ENCODE results near the gene FIGN.

FIGN gene

GRCh38 chr2:163565192-163565591 is 170.6 kb downstream of the FIGN start:
- no peaks in the 10 kb centered on the region for H3K9me3 ChIP-seq (ENCODE audit: control insufficient read depth in 5 of 5, low read length in 5 of 5)
- no peaks in the 10 kb centered on the region for H3K27me3 ChIP-seq (ENCODE audit: control insufficient read depth in 5 of 5, insufficient read depth in 4 of 5, low read length in 5 of 5)
- no peaks in the 10 kb centered on the region for H3K36me3 ChIP-seq (ENCODE audit: control insufficient read depth in 5 of 5, insufficient read depth in 5 of 5, low read length in 5 of 5)
- H3K4me1 ChIP-seq (ENCODE audit: control insufficient read depth in 5 of 5, insufficient read depth in 5 of 5, low read length in 5 of 5): no peaks in the 10 kb centered on the region
- H3K27ac ChIP-seq (ENCODE audit: low read depth, low read length): no peak overlapping the region
- H3K9ac ChIP-seq (ENCODE audit: low read length in 5 of 5): no peak overlapping the region
- no peak overlapping the region for H3K4me3 ChIP-seq (ENCODE audit: low read depth in 1 of 5, low read length in 5 of 5)

GRCh38 chr2:163564236-163564635 is 171.6 kb downstream of the FIGN start:
- Histone ChIP-seq H3K9ac (ENCODE audit: low read length in 5 of 5) (no peak overlapping the region), H3K27me3 (ENCODE audit: control insufficient read depth in 5 of 5, insufficient read depth in 4 of 5, low read length in 5 of 5) (no peaks in the 10 kb centered on the region), H3K27ac (ENCODE audit: low read depth, low read length) (no peak overlapping the region), H3K9me3 (ENCODE audit: control insufficient read depth in 5 of 5, low read length in 5 of 5) (no peaks in the 10 kb centered on the region), H3K4me1 (ENCODE audit: control insufficient read depth in 5 of 5, insufficient read depth in 5 of 5, low read length in 5 of 5) (no peaks in the 10 kb centered on the region), H3K36me3 (ENCODE audit: control insufficient read depth in 5 of 5, insufficient read depth in 5 of 5, low read length in 5 of 5) (no peaks in the 10 kb centered on the region), H3K4me3 (ENCODE audit: low read depth in 1 of 5, low read length in 5 of 5) (no peak overlapping the region)

- no peak overlapping the region for H3K27ac ChIP-seq (ENCODE audit: low read depth, low read length)
- no peaks in the 10 kb centered on the region for H3K36me3 ChIP-seq (ENCODE audit: control insufficient read depth in 5 of 5, insufficient read depth in 5 of 5, low read length in 5 of 5)
- no peaks in the 10 kb centered on the region for H3K4me1 ChIP-seq (ENCODE audit: control insufficient read depth in 5 of 5, insufficient read depth in 5 of 5, low read length in 5 of 5)
- no peak overlapping the region for H3K4me3 ChIP-seq (ENCODE audit: low read depth in 1 of 5, low read length in 5 of 5)
- H3K27me3 ChIP-seq (ENCODE audit: control insufficient read depth in 5 of 5, insufficient read depth in 4 of 5, low read length in 5 of 5): no peaks in the 10 kb centered on the region
- H3K9ac ChIP-seq (ENCODE audit: low read length in 5 of 5): no peak overlapping the region
- no peaks in the 10 kb centered on the region for H3K9me3 ChIP-seq (ENCODE audit: control insufficient read depth in 5 of 5, low read length in 5 of 5)
These were observed 172.5 kb downstream of the FIGN start for GRCh38 chr2:163563336-163563735.

- H3K4me3 ChIP-seq (ENCODE audit: low read depth in 1 of 5, low read length in 5 of 5): no peak overlapping the region
- H3K36me3 ChIP-seq (ENCODE audit: control insufficient read depth in 5 of 5, insufficient read depth in 5 of 5, low read length in 5 of 5): no peaks in the 10 kb centered on the region
- H3K27me3 ChIP-seq (ENCODE audit: control insufficient read depth in 5 of 5, insufficient read depth in 4 of 5, low read length in 5 of 5): no peaks in the 10 kb centered on the region
- no peak overlapping the region for H3K27ac ChIP-seq (ENCODE audit: low read depth, low read length)
- no peaks in the 10 kb centered on the region for H3K4me1 ChIP-seq (ENCODE audit: control insufficient read depth in 5 of 5, insufficient read depth in 5 of 5, low read length in 5 of 5)
- no peaks in the 10 kb centered on the region for H3K9me3 ChIP-seq (ENCODE audit: control insufficient read depth in 5 of 5, low read length in 5 of 5)
- no peak overlapping the region for H3K9ac ChIP-seq (ENCODE audit: low read length in 5 of 5)
These were observed 177.4 kb downstream of the FIGN start for GRCh38 chr2:163558251-163559021.

- Histone ChIP-seq H3K36me3 (ENCODE audit: control insufficient read depth in 5 of 5, insufficient read depth in 5 of 5, low read length in 5 of 5) (no peaks in the 10 kb centered on the region), H3K9me3 (ENCODE audit: control insufficient read depth in 5 of 5, low read length in 5 of 5) (no peaks in the 10 kb centered on the region), H3K27ac (ENCODE audit: low read depth, low read length) (no peak overlapping the region), H3K9ac (ENCODE audit: low read length in 5 of 5) (no peak overlapping the region), H3K27me3 (ENCODE audit: control insufficient read depth in 5 of 5, insufficient read depth in 4 of 5, low read length in 5 of 5) (no peaks in the 10 kb centered on the region), H3K4me3 (ENCODE audit: low read depth in 1 of 5, low read length in 5 of 5) (no peak overlapping the region), H3K4me1 (ENCODE audit: control insufficient read depth in 5 of 5, insufficient read depth in 5 of 5, low read length in 5 of 5) (no peaks in the 10 kb centered on the region)
These were observed 179.3 kb downstream of the FIGN start for GRCh38 chr2:163556511-163556910.

- Histone ChIP-seq H3K36me3 (ENCODE audit: control insufficient read depth in 5 of 5, insufficient read depth in 5 of 5, low read length in 5 of 5) (no peaks in the 10 kb centered on the region), H3K9ac (ENCODE audit: low read length in 5 of 5) (no peak overlapping the region), H3K4me1 (ENCODE audit: control insufficient read depth in 5 of 5, insufficient read depth in 5 of 5, low read length in 5 of 5) (no peaks in the 10 kb centered on the region), H3K27me3 (ENCODE audit: control insufficient read depth in 5 of 5, insufficient read depth in 4 of 5, low read length in 5 of 5) (no peaks in the 10 kb centered on the region), H3K27ac (ENCODE audit: low read depth, low read length) (no peak overlapping the region), H3K4me3 (ENCODE audit: low read depth in 1 of 5, low read length in 5 of 5) (no peak overlapping the region), H3K9me3 (ENCODE audit: control insufficient read depth in 5 of 5, low read length in 5 of 5) (no peaks in the 10 kb centered on the region)
These were observed 180.9 kb downstream of the FIGN start for GRCh38 chr2:163554864-163555263.

- Histone ChIP-seq H3K4me3 (ENCODE audit: low read depth in 1 of 5, low read length in 5 of 5) (no peak overlapping the region), H3K27ac (ENCODE audit: low read depth, low read length) (no peak overlapping the region), H3K27me3 (ENCODE audit: control insufficient read depth in 5 of 5, insufficient read depth in 4 of 5, low read length in 5 of 5) (no peaks in the 10 kb centered on the region), H3K36me3 (ENCODE audit: control insufficient read depth in 5 of 5, insufficient read depth in 5 of 5, low read length in 5 of 5) (no peaks in the 10 kb centered on the region), H3K9me3 (ENCODE audit: control insufficient read depth in 5 of 5, low read length in 5 of 5) (no peaks in the 10 kb centered on the region), H3K4me1 (ENCODE audit: control insufficient read depth in 5 of 5, insufficient read depth in 5 of 5, low read length in 5 of 5) (no peaks in the 10 kb centered on the region), H3K9ac (ENCODE audit: low read length in 5 of 5) (no peak overlapping the region)
These were observed 182.2 kb downstream of the FIGN start for GRCh38 chr2:163553601-163554000.

GRCh38 chr2:163552758-163553157 is 183.1 kb downstream of the FIGN start:
- H3K9me3 ChIP-seq (ENCODE audit: control insufficient read depth in 5 of 5, low read length in 5 of 5): no peaks in the 10 kb centered on the region
- H3K27ac ChIP-seq (ENCODE audit: low read depth, low read length): no peak overlapping the region
- H3K4me1 ChIP-seq (ENCODE audit: control insufficient read depth in 5 of 5, insufficient read depth in 5 of 5, low read length in 5 of 5): no peaks in the 10 kb centered on the region
- no peak overlapping the region for H3K4me3 ChIP-seq (ENCODE audit: low read depth in 1 of 5, low read length in 5 of 5)
- no peaks in the 10 kb centered on the region for H3K27me3 ChIP-seq (ENCODE audit: control insufficient read depth in 5 of 5, insufficient read depth in 4 of 5, low read length in 5 of 5)
- H3K9ac ChIP-seq (ENCODE audit: low read length in 5 of 5): no peak overlapping the region
- H3K36me3 ChIP-seq (ENCODE audit: control insufficient read depth in 5 of 5, insufficient read depth in 5 of 5, low read length in 5 of 5): no peaks in the 10 kb centered on the region

- no peaks in the 10 kb centered on the region for H3K27me3 ChIP-seq (ENCODE audit: control insufficient read depth in 5 of 5, insufficient read depth in 4 of 5, low read length in 5 of 5)
- no peak overlapping the region for H3K27ac ChIP-seq (ENCODE audit: low read depth, low read length)
- no peak overlapping the region for H3K9ac ChIP-seq (ENCODE audit: low read length in 5 of 5)
- H3K36me3 ChIP-seq (ENCODE audit: control insufficient read depth in 5 of 5, insufficient read depth in 5 of 5, low read length in 5 of 5): no peaks in the 10 kb centered on the region
- no peaks in the 10 kb centered on the region for H3K4me1 ChIP-seq (ENCODE audit: control insufficient read depth in 5 of 5, insufficient read depth in 5 of 5, low read length in 5 of 5)
- H3K9me3 ChIP-seq (ENCODE audit: control insufficient read depth in 5 of 5, low read length in 5 of 5): no peaks in the 10 kb centered on the region
- H3K4me3 ChIP-seq (ENCODE audit: low read depth in 1 of 5, low read length in 5 of 5): no peak overlapping the region
These were observed 184.0 kb downstream of the FIGN start for GRCh38 chr2:163551616-163552373.

GRCh38 chr2:163548970-163549369 is 186.8 kb downstream of the FIGN start:
- H3K27ac ChIP-seq (ENCODE audit: low read depth, low read length): no peak overlapping the region
- H3K9me3 ChIP-seq (ENCODE audit: control insufficient read depth in 5 of 5, low read length in 5 of 5): peaks cover 0 to 3% (median 0%) of the 10 kb centered on the region in 5 donors
- no peaks in the 10 kb centered on the region for H3K4me1 ChIP-seq (ENCODE audit: control insufficient read depth in 5 of 5, insufficient read depth in 5 of 5, low read length in 5 of 5)
- H3K36me3 ChIP-seq (ENCODE audit: control insufficient read depth in 5 of 5, insufficient read depth in 5 of 5, low read length in 5 of 5): no peaks in the 10 kb centered on the region
- no peak overlapping the region for H3K9ac ChIP-seq (ENCODE audit: low read length in 5 of 5)
- no peaks in the 10 kb centered on the region for H3K27me3 ChIP-seq (ENCODE audit: control insufficient read depth in 5 of 5, insufficient read depth in 4 of 5, low read length in 5 of 5)
- no peak overlapping the region for H3K4me3 ChIP-seq (ENCODE audit: low read depth in 1 of 5, low read length in 5 of 5)

All from subcutaneous abdominal adipose tissue (tissue), 5 donors.